Cortex of kidney (tissue), 1 donor: ENCODE measurements around the gene IGFBP7.

Source experiments
- DNase-seq: peaks from one replicate; lab custom pipeline; 2025; lab: John Stamatoyannopoulos, UW

Gene IGFBP7

DNA sequence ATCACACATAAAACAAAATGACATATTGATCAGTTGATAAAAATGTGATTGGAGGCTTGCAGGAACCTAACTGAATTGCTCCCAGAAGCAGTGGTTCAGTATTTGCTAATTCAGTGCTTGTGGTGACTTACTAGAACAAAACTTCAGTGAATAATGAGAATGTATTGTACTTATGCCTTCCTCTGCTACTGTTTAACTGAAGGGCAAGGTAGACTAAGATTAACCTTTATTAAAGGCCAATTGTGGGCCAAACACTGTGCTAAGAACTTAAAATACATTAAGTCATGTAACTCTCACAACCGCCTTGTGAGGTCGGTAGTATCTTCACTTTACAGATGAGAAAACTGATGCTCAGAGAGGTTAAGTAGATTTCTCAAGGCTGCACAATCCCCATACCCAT, 14.9 kb downstream of the IGFBP7 start:
- DNase-seq: no peak

- DNase-seq: no peak
Measured at GRCh38 chr4:57094832-57095223, 15.4 kb downstream of the IGFBP7 start.

DNA sequence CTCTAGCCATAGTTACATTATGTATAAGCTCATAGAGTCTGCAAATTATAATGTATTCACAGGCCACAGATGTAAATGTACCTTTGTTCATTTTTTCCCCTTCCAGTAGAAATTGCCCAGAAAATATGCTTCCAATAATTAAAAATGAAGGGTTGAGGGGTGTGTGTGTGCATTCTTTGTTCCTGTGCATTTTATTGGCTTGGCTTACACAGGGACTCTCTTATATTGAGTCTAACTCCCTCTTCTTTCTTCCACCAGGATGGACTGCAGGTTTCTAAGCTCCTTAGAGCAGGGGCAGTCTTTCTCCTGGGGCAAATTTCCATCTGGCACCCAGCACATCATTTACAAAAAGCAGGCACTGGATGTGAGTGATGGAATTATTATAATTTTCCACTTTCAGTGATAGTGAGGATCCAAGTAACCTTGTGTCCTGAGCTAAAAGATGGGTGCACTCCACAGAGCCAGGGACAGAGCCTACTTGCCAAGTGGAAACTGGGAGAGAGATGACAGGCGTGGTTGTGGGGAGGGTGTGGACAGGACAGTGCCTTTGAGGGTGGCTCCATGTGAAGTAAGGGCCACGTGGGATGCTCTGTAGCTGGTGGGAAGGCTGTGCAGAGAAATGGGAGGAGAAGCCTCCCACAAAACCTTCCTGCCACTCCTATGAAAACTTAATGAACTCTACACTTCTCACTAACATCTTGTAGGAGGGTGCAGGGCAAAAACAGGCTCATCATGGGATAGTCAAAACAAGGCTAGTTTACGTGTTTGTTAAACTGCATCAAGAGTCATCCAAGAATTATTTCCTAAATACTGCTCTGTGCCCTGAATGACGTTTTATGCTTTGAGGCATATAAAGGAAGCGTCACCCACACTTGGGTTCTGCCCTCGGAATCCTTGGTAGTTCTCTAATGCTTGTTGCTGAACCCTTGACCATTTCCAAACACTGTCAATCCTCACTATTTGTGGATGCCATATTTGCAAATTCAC, 16.0 kb downstream of the IGFBP7 start:
- DNase-seq: no peak

GRCh38 chr4:57091657-57092162, 18.5 kb downstream of the IGFBP7 start:
- DNase-seq: no peak

DNA sequence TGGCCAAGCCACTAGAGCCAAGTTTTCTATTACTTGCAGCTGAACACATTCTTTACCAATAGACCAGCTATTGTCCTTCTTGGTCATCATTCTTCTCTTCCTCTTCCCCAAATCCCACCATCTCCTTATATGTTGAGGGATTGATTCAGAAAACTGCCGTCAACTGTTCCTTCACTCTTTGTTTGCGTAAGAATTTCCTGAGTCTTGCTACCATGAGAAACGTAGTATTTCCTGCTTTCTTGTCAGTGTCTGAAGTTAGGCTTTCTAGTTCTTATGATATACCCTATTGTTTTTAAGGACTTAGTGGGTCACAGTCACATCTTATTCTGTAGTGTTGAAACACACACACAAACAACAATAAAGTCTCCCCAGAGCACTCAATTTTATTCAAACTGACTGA, 20.1 kb downstream of the IGFBP7 start:
- DNase-seq: no peak

- DNase-seq: no peak
Measured at GRCh38 chr4:57089549-57089948, 20.6 kb downstream of the IGFBP7 start.

GRCh38 chr4:57086031-57086723, 24.0 kb downstream of the IGFBP7 start:
- no peak for DNase-seq

- DNase-seq: no peak
Measured at GRCh38 chr4:57085278-57085677, 24.9 kb downstream of the IGFBP7 start.

DNA sequence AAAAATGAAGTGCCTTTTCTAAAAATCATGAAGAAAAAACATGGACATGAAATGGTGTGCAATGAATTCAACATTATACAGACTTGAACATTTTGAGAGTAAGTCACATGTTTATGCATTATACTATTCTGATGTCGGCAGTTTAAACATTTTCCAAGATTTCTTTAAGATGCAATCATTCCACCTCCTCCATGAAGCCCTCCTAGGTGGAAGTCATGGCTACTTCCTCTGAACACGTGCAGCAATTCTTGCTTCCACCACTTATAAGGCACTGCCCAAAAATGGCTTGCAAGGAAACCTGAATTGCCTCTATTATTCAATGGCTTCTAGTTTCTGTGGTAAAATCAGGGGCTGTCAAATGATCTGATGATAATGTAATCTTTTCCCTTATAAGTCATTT, 25.8 kb downstream of the IGFBP7 start:
- DNase-seq: no peak

DNA sequence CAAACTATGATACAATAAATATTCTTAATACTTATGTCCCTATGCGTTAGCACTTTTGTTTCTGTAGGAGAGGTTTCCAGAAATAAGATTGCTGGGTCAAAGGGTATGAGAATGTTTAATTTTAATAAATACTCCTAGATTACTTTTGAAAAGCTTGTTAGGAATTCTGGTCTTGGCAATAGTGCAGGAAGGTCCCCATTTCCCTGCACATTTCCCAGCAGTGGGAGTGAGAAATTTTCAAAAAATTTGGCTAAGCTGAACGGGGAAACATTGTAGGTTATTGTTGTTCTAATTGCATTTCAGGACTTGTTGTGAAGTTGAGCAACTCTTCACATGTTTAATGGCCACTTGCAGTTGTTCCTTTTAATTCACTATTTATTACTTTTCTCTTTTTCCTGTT, 27.1 kb downstream of the IGFBP7 start:
- DNase-seq: no peak

GRCh38 chr4:57081651-57082621, 28.2 kb downstream of the IGFBP7 start:
- no peak for DNase-seq

- no peak for DNase-seq
Measured at GRCh38 chr4:57080781-57081650, 29.2 kb downstream of the IGFBP7 start.

- no peak for DNase-seq
Measured at GRCh38 chr4:57078685-57079521, 31.3 kb downstream of the IGFBP7 start.

- no peak for DNase-seq
Measured at GRCh38 chr4:57077550-57078343, 32.4 kb downstream of the IGFBP7 start.

GRCh38 chr4:57076646-57077045, 33.5 kb downstream of the IGFBP7 start:
- DNase-seq: no peak

DNA sequence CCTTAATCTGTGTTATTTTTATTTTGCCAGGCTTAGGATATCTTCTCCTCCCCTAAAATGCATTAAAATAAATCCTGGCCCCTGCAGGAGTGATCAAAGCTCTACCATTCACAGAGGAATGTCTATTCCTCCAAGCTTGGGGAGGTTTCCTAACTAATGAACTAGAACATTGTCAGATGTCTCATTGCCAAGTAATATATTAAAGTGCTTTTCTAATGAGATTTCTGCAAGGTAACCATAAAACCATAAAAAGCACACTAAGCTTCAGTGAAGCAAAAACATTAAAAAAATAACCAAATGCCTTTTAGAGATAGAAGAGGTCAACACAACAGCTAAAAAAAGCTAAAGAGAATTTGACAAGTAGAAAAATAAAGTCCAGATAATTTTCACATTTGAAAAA, 34.8 kb downstream of the IGFBP7 start:
- no peak for DNase-seq

- DNase-seq: no peak
Measured at GRCh38 chr4:57074744-57075143, 35.4 kb downstream of the IGFBP7 start.

DNA sequence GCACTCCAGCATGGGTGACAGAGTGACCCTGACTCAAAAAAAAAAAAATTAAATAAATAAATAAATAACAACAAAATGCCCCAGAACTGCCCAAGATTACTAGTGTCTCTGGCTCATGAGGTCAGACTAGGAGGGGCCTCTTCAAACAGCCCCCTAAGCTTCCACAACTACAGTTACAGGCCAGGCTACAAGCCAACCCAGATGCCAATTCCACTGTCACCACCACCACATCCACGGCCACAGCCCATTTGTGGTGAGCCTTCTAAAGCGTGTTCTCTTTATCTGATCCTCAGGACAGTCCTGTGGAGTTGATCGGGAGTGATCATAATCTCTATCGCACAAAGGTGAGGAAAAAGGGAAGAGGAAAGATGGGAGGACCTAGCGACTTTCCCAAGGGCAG, 36.6 kb downstream of the IGFBP7 start:
- DNase-seq: no peak

GRCh38 chr4:57071326-57071725, 38.9 kb downstream of the IGFBP7 start:
- no peak for DNase-seq
